NCI-H748 treated with DMSO at 0.1 percent for 48 hours (cell line): Measurements from ENCODE around the gene NFIB.
A peak's percentile ranks its signal among the peaks of the same experiment; 100 is the strongest.

Source experiments
- DNase-seq: peaks from one replicate; lab custom pipeline; 2025; lab: John Stamatoyannopoulos, UW

NFIB gene

DNA sequence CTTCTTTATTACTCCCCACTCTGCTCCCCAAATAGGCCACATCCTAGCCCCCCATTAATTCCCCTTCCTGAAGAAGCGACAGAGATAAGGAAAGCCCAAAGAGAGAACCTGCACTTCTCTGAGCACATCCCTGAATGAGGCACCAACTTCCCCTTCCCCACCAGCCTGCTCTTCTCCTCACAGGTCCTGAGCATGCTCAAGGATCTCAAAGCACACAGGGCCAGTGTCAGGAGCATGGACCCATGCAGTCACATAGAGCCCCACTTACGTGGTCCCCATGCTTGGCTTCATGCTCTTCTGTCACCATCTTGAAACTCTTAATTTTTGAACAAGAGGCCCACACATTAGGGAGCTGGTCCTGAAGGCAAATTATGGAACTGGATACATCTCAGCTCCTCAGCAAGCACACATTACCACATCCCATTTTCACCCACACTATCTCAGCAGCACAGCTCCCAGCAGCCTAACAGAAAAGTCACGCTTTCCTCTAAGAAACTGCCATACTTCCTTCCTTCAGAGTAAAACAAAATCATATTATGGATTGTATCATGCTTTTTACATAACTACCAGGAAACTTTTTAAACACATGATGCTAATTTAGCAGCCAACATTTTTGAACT, 99.8 kb downstream of the NFIB start:
- no peak for DNase-seq

DNA sequence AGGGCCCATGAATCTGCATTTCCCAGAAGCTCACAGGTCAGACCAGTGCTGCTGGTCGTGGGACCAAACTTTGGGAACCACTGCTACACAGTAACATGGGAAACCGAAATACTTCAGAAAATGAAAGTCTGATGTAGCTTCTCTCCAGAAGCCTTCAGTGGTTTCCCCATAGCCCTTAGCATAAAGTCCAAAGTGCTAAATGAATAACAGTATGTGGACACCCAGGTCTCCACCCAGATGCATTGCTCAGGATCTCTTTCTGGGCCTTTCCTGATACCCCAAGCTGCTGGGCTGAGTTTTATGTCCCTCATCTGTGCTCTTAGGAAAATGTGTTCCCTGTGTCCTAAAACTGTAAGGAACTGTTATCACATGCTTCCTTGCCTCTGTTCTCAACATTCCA, 100.4 kb downstream of the NFIB start:
- DNase-seq, result no peak

DNA sequence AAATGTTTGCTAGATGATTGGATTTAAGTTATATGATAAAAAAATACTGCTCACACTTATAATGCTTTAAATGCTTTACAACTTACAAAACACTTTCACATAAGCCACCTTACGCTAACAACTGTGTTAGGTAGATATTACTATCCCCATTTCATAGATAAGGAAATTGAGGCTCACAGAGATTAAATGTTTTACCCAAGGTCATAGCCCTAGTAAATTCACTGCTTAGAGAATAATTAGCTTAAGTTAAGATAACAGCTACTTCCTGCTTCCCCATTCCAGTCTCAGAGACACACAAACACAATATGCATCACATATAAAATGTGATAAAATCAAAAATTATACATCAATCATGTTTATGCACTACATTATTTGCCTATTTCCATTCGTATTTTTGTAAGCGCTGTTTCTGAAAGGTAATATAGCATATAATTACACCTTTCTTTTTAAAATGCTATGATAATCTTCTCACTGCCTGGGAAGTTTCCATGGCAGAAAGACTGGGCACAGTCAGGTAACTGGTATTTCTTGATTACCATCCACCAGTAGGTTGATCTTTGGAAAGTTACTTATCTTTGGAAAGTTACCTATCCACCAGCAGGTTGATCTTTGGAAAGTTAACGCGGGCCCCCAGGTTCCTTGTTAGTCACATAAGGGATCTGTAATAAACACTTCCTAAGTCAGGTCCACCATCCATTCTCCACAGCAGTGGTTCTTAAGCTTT, 101.1 kb downstream of the NFIB start:
- no peak for DNase-seq

DNA sequence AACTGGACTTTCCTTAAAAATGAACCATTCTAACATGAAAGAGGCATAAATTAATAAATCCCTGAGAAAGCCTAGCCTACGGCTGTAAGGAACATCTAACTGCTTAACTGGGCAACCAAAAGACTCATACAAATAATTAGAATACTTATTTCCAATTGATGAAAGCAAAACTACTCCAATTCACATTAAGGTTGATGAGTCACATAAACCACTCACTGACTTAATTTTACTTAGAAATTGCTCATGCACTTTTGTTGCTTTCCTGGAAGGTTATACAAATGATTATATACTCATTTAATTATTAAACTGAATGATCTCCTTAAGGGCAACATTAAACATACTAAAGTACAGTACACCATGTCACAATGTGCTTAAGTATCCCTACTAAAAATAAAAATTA, 101.9 kb downstream of the NFIB start:
- DNase-seq, result no peak

DNA sequence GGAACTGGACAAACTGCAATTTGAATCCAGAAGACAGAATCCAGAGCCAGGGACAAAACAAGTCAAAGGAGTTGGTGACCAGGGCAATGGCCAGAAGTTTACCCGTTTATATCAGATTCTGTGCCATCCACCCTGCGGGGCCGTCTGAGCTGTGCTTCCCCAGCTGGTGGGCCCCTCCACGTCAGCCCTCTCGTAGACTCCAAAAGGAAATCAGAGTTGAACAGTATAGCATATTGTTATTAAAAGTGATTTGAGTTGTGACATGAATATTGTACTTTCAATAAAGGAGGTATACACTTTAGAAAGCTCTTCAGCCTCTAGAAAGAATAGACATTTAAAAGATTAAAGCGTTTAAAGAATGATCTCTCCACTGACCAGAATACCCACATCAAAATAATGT, 102.4 kb downstream of the NFIB start:
- DNase-seq, result no peak

DNA sequence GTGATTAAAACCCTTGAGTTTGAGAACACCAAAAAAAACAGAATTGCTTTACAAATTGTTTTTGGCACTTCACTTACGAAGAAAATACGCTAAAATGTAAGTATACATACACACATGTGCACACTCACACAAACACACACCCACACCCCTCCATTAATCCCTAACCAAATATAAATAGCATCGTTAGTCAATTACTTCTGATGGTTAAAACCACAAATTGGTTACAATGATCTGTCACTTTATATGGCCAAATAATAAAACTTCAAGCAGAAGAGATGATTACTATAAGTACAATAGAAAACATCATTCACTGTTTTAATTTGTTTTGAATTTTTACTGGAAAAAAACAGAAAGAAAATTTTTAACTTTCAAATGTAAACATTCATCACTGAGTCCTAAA, 103.5 kb downstream of the NFIB start:
- peak; percentile 68 for DNase-seq

DNA sequence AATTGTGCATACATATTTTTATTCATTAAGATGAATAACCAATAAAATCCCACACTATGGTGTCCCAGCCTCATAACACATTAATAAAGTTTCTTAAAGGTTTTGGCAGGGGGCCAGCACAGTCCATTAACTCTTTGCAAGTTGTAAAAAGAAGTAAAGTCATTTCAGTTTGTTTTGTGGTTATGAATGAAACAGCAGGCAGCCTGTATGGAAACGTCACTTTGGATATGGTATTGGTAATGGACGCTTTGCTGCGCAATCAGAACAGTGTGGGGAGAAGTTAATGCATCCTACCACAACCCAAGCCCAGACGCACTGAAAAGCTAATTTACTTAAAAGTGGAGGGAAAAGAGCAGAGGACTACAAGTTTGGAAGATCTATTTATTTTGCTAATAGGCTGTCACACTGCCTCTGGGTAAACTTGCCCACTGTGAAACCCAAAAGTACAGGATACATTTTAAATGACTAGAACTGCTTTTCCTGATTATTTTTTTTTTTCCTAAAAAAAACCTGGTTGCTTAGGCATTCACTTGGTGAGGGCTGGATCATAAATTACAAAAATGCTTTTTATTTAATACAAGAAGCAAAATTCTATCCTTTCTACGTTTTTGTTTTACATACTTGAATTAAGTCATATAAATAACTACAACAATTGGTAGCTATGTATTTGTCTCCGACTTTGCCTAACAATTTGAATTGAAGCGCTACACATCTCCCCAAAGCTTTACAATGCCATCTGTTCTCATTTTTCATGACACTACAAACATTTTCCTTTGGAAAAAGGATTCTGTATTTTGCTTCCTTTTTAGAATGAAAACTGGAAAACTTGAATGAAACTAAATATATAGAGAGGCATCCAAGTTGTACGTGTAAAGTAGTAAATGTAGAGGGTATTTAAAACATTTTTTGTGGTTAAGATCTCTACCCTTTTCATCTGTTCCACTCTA, 104.3 kb downstream of the NFIB start:
- DNase-seq, result peak; percentile 90

DNA sequence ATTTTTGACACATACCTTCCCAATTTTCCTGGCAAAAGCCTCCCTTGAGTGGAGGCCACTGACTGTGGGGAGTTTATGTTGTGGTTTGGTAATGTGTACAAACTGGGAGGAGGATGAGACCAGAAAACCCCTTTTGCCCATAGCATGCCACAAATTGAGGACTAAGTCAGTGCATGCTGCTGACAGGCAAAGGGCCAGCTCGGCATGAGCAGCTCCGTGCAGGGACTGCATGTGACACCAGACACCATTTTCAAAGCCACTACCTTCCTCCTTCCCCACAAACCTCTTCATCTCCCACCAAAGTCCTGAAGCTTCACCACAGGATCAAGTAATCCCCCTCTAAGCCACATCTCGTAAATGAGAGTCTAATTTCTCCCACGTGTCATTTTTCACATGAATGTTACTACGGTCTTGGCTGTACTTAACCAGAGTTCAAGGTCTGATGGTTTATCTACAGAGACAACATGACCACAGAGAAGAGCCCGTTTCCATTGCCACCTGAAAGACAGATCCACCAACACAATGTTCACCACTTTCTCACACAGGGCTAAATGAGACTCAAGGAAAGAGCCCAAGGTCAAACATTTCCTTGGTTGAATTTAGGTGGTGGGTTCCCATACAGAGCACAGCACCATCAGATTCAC, 106.5 kb downstream of the NFIB start:
- DNase-seq, result no peak

DNA sequence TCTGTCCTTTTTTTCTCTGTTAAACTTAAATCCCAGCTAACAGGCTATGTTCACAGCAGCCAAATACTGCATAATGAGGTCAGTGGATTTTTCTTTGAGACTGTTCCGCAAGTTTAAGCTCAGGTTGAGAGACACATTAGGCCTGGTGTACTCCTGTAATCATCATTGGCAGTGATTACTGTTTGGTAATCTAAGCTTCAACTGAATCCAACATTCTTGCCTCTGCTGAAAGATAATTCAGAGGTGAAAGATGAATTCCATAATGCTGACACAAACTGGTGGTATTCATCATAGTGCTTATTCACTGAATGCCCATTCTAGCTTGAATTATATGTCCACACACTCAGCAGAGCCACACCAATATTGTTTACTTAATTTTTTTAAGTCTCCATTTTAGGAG, 108.5 kb downstream of the NFIB start:
- DNase-seq, result no peak

DNA sequence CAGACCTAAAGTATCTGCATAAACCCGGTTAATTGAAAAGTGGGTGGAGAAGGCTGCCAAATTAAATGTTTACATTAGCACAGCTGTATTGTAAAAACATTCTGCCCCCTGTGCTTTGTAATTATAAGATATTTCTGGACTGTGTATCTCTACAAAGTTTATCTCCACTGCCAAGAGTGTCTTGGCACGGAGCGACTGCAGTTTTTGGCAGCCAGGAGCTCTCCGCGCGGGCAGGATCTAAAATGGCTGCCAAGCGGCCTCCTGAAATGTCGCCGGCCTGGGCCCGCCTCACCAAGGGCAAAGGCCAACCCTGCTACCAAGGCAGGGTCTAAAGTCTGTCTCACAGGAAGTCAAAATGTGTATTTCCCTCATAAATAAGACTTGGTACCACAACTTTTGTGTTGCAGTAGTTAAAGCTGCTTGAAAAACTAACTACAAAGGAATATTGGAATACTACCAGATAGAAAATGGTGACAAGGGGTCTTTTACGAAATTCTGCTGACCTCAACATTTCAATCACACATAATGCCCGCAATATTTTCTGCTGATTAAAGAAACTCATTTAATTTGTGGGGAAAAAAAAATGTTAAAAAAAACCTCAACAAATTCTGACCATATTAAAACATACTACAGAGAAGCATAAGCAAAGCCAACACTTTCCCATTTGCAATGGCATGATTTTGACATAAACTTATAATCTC, 110.4 kb downstream of the NFIB start:
- DNase-seq, result no peak

DNA sequence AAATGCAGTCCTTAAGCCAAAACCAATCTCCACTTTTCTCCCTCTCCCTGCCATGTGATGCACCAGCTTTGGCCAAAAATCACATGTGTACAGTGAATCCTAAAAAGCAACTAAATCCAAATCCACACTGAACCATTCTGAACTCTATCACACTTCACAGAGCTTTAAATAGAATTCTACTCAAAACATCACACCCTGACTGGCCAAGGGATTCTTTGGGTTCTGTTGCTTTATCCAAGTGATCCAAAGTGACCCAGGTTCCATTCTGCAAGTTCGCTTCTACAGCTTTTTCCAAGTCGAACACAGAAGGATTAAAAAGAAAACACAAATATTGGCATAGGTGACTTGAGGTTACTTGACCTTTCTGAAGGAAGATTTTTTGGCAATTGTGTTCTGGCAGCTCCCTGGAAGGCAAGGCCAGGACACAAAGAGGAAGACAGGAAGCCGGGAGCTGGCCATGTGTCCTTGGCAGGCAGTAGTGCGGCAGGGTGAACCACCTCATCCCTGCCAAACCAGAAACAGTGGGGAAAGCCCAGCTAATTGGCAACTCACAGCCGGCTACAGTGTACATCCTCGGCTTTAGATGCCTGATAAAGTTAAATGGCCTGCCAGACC, 115.0 kb downstream of the NFIB start:
- DNase-seq, result no peak

DNA sequence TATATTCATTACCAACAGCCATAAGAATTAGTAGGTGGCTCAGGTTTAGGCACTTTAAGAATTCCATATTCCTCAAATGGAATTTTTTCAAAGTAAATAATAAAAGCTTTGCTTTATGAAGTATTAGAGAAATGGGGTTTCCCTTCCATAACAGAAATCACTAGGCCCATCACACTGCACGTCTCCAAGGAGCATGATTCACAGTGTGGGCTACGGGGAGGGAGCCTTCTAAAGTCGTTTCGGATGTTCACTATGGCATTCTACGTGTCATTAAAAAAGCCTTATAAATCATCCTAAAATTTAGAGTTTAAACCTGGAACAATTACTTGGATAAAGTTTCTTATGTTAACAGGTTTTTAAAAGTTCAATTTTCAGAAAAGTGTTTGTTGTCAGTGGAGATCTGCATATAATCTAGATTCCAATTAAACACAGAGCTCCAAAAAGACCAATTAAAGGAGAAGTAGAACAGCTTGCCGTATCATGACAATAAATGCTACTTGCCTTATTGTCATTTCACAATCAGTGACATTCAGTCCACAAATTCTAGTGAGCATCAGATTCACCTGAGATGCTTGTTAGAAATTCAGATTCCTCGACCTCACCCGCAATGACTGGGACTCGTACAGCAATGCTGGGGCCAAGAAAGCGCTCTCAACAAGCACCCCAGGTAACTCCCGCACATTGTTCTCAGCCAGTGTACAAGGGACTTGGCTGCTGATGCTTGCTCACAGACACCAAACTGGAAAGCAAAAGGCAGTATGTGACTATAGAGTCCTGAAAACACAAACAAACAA, 115.7 kb downstream of the NFIB start:
- no peak for DNase-seq

DNA sequence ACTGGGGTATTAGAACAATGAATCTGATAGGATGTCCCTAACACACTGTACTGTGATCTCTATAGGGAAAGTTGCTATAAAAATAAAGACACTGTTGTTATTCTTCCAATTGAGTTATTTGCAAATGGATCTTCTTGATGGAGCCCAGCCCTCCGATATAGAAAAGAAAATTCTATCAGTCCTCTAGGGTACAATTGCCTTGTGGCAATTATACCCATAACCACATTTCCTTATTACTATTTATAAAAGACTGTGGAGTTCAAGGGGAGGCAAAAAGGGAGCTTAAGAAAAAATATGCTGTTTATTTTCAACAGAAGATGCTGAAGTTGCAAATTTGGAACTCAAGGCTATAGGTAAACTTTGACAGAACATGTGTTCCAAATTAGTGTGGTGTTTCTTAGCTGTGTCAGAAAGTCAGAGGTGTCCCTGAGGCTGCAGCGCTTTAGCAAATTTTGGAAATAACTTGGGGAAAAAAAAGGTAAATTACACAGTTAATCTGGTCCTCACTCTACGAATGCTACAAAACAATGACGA, 116.5 kb downstream of the NFIB start:
- DNase-seq, result no peak

DNA sequence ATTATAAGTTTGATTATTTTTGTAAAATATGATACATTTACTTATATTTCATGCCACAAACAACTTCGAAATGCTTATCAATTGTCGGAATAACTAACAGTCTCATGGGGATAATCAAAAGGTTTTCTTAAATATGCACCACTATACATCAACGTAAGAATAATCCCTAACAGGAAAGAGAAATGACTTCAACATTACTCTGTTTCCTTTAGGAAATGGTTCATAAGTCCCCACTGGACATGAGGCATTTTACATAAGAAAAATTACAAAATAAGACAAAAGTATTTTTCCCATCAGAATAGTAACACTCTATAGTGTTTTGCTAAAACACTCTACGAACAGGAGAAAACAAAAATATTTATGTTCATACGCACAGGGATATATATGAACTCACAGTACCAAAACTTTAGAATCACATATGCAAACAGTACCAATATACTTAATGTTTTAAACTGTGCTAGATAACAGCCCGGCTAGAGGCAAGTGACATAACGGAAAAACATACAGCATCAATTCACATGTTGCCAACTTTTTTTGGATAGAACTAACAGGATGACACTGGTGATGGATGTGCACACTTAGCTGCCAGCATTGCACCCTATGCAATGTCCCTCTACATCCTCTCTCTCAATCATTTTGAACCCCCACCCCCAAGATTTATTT, 120.5 kb downstream of the NFIB start:
- DNase-seq, result no peak

DNA sequence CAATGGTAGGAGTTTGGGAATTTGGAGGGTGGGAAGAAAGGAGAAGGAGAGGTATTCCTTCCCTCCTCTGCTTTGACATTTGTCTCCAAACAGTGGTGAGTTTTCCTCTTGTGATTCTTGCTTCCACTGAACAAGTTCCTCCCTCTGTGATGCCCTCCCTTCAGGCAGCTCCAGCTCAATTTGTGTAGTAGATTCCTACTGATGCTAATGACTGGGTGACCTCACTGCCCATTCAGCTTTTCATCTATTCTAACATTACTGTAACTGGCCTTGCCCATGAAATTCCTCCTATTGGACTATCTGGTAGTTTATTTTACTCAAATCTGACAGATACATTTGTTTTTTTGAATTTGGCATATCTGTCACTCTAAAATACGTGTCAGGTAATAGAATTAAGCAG, 121.4 kb downstream of the NFIB start:
- no peak for DNase-seq

DNA sequence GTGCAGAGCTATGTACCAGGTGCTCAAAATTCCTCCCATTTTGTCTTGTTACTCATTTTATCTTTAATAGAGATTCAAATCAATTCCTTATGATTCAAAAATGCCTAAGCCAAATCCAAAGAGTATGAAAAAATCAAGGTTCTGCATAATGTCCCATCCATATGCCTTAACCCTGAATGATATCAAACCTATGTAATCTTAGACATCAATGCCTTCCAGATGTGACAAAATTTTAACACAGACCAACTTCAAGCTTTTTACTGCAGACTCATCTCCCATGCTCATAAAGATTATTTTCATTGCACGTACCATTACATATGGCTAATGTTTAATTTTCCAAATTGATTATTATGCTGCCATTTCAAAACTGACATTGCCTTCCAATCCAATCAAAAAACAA, 122.4 kb downstream of the NFIB start:
- DNase-seq, result no peak

DNA sequence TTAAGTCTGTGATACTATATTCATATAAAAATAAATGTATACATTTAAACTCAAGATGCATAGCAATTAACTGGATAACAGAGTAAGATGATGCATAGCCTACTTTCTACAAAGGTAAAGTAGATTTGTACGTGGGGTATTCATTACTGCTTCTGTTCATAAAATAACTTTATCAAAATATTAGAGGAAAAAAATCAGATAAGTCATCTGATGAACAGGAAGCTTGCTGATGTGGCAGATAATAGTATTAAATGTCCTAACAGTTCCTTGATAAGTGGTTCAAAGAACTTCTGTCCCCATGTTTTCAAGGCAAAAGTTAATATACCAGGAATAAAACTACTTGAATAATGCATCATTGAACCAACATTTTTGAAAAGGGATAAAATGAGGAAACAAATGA, 123.7 kb downstream of the NFIB start:
- DNase-seq, result no peak

DNA sequence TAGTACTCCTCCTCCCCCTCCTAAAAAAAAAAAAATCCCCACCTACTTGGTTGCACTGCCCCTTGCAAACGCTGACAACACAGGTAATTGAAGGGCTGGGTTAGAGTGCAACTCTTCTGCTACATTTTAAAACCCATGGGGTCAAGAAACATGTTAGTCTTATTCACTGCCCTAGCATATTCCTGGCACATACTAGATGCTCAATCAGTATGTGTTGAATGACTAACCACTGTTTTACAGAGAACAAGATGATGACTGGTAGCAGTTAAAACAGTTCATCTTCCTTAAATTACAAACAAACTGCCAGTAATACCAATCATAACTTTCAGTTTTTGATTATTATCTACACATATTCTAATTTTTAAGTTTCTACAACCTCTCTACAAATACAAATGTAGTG, 124.4 kb downstream of the NFIB start:
- no peak for DNase-seq

DNA sequence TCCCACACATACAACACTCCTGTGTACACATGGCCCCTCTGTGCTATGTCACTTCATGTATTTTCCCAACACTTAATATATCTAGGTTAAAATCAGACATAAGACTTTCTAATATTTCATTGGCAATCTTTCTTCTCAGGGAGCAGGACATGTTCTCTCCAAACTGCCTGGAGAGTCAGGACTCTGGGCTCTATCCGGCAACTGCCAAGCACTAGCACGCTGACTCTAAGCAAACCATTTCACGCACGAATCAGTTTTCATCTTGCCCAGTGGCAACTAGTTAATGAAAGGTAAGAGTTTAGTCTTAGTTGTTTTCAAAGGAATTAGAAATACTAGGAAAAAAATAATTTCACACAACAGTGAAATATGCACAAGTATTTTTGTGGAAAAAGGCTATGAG, 124.8 kb downstream of the NFIB start:
- no peak for DNase-seq

DNA sequence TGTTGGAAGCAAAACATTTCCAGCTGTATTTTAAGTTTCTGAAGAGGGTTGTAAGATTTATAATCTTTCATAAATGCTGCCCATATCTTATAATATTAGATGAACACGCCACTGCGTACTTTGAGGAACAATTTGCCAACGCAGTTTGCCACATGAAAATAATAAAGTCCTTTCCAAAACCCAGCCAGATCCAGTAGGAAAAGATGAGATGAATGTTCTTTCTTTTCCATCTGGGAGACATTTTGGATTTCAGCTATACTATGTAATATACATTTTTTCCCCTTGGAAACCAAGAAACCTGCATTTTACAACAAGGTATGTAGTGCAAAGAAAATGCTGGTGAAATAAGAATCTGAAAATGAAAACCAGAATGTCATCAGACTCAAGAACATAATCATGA, 125.4 kb downstream of the NFIB start:
- no peak for DNase-seq
